ENCODE data around the gene RPUSD1.
"Not testable (repeated sequence)": the region's sequence is repeated elsewhere in the genome, so short reads cannot be mapped to it uniquely, and the experiment has no call there.

Gene RPUSD1

DNA sequence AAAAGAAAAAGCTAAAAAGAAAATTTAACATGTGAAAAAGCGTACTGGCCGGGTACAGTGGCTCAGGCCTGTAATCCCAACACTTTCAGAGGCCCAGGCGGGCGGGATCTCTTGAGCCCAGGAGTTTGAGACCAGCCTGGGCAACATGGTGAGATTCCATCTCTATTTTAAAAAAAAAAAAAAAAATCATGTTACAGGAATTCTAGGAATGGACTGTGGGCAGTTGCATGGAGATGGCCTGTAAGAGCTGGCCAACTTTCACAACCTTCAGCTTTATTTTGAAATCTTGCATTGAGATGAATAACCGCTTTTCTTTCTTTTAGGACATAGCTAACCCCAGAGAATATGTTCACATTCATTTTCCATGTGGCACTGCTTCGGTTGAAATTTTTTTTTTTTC, 39.2 kb downstream of the RPUSD1 start:
- no peaks in the 10 kb centered on the region for H3K4me1 Mint-ChIP-seq
- TF ChIP-seq, protein P1, sequence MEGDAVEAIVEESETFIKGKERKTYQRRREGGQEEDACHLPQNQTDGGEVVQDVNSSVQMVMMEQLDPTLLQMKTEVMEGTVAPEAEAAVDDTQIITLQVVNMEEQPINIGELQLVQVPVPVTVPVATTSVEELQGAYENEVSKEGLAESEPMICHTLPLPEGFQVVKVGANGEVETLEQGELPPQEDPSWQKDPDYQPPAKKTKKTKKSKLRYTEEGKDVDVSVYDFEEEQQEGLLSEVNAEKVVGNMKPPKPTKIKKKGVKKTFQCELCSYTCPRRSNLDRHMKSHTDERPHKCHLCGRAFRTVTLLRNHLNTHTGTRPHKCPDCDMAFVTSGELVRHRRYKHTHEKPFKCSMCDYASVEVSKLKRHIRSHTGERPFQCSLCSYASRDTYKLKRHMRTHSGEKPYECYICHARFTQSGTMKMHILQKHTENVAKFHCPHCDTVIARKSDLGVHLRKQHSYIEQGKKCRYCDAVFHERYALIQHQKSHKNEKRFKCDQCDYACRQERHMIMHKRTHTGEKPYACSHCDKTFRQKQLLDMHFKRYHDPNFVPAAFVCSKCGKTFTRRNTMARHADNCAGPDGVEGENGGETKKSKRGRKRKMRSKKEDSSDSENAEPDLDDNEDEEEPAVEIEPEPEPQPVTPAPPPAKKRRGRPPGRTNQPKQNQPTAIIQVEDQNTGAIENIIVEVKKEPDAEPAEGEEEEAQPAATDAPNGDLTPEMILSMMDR (IDR thresholded peaks at IDR 0.05; ENCODE audit: unreplicated experiment in 3 of 3) = no peak
- H3K9me3 Mint-ChIP-seq = no peaks in the 10 kb centered on the region
- H3K27me3 Mint-ChIP-seq (ENCODE audit: low read depth) = peaks cover 28% of the 10 kb centered on the region
- no peak overlapping the region for H3K27ac Mint-ChIP-seq
- no peaks in the 10 kb centered on the region for H3K36me3 Mint-ChIP-seq (ENCODE audit: low read depth)
- H3K4me3 Mint-ChIP-seq = no peak overlapping the region

DNA sequence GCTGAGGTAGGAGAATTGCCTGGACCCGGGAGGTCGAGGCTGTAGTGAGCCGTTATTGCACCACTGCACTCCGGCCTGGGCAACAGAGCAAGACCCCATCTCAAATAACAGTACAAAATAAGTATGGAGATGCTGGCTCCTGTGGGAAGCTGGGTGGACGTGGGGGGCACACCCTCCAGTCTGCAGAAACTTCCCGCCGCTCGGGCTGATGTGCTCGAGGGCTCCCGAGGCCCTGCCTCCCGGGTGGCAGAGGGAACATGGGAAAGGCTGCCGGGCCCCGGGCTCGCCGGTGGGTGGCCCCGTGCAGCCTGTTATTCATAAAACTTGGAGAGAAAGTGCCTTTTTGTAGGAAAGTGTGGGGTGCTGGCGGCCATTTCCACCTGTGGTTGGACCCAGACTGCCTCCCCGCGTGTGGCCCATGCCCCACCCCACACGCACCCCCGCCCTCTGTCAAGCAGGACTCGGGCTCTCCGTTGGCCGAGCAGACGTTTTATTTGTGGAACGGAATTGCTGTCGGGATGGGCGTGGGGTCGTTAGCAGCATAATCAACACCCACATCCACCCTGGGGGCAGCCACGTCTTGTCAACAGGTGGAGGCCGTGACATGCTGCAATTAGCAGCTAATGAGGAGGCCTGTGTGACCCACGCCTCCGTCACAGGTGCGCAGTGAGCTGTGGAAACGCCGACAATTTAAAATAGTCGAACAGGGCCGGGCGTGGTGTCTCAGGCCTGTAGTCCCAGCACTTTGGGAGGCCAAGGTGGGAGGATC, 40.0 kb downstream of the RPUSD1 start:
- peaks cover 23% of the 10 kb centered on the region for H3K27me3 Mint-ChIP-seq (ENCODE audit: low read depth)
- no peak overlapping the region for H3K27ac Mint-ChIP-seq
- no peaks in the 10 kb centered on the region for H3K9me3 Mint-ChIP-seq
- no peak overlapping the region for H3K4me3 Mint-ChIP-seq
- TF ChIP-seq, protein P1 (IDR thresholded peaks at IDR 0.05; ENCODE audit: unreplicated experiment in 3 of 3) = no peak
- no peaks in the 10 kb centered on the region for H3K36me3 Mint-ChIP-seq (ENCODE audit: low read depth)
- H3K4me1 Mint-ChIP-seq = no peaks in the 10 kb centered on the region

DNA sequence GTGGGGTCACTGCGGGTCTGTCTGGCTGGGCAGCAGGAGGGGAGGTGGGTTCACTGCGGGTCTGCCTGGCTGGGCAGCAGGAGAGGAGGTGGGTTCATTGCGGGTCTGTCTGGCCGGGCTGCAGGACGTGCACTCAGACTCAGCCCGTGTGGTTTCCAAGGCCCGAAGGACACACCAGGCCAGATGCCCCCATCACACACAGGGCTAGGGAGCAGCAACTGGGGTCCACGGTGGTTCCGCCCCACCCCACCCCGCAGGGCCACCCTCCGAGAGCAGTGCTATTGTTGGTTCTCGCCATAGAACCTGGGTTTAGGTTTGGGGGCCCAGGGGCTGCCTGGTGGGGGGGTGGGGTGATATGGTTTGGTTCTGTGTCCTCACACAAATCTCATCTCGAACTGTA, 41.5 kb downstream of the RPUSD1 start:
- H3K9me3 Mint-ChIP-seq = no peaks in the 10 kb centered on the region
- TF ChIP-seq, protein P1 (IDR thresholded peaks at IDR 0.05; ENCODE audit: unreplicated experiment in 3 of 3) = no peak
- no peak overlapping the region for H3K27ac Mint-ChIP-seq
- no peaks in the 10 kb centered on the region for H3K36me3 Mint-ChIP-seq (ENCODE audit: low read depth)
- H3K4me3 Mint-ChIP-seq = no peak overlapping the region
- peaks cover 8% of the 10 kb centered on the region for H3K27me3 Mint-ChIP-seq (ENCODE audit: low read depth)
- H3K4me1 Mint-ChIP-seq = no peaks in the 10 kb centered on the region

DNA sequence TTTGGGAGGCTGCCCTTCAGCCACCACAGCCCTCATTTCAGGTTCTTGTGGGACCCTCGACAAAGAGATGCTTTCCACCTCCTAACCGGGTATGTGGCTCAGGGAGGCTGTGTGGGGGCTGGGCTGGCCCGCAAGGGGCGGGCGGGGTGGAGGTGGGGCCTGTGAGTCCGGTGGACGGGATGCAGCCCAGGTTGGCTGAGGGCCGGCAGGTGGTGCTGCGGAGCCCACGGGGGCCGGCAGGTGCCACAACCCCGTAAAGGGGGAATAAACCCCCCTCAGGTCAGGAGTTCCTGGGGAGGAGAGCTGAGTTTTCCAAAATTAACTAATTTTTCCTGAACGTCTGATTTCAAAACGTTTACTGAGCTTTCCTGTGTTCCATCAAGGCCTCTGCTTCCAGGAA, 42.4 kb downstream of the RPUSD1 start:
- Mint-ChIP-seq H3K4me1 (no peaks in the 10 kb centered on the region), H3K9me3 (no peaks in the 10 kb centered on the region), H3K4me3 (no peak overlapping the region), H3K36me3 (ENCODE audit: low read depth) (no peaks in the 10 kb centered on the region), H3K27ac (no peak overlapping the region), H3K27me3 (ENCODE audit: low read depth) (no peaks in the 10 kb centered on the region)
- TF ChIP-seq, protein P1 (IDR thresholded peaks at IDR 0.05; ENCODE audit: unreplicated experiment in 3 of 3) = peak; percentile 49 to 58 (median 53)

DNA sequence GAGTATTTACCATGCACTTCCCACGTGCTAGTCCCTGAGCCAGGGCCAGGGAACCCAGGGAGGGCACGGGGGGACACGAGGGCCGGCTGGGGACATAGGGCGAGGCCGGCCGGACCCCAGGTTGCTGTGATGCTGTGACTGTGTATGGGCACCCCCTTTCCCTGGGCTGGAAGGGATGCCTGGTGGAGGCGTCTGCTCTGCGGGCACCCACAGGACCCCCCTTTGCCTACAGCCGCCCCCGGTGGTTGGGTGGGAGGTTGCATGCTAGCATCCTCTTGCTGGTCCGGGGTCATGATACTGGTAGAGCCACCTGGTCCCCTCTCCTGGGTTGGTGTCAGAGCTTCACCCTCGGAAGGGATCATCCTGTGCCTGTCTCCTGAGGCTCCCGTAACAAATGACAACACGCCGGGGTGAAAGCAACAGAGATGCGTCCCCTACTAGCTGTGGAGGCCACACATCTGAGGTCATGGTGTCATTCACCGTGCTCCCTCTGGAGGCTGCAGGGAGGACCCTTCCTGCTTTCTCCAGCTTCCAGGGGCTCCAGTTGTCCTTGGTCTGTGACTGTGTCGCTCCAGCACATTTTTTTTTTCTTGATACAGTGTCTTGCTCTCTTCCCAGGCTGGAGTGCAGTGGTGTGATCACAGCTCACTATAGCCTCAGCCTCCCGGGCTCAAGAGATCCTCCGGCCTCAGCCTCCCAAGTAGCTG, 44.2 kb downstream of the RPUSD1 start:
- Mint-ChIP-seq H3K27ac (no peak overlapping the region), H3K4me3 (peak overlapping the region in 1 of 3 experiments; percentile 36), H3K4me1 (no peaks in the 10 kb centered on the region), H3K9me3 (no peaks in the 10 kb centered on the region), H3K27me3 (ENCODE audit: low read depth) (no peaks in the 10 kb centered on the region), H3K36me3 (ENCODE audit: low read depth) (no peaks in the 10 kb centered on the region)
- TF ChIP-seq, protein P1 (IDR thresholded peaks at IDR 0.05; ENCODE audit: unreplicated experiment in 3 of 3) = no peak

DNA sequence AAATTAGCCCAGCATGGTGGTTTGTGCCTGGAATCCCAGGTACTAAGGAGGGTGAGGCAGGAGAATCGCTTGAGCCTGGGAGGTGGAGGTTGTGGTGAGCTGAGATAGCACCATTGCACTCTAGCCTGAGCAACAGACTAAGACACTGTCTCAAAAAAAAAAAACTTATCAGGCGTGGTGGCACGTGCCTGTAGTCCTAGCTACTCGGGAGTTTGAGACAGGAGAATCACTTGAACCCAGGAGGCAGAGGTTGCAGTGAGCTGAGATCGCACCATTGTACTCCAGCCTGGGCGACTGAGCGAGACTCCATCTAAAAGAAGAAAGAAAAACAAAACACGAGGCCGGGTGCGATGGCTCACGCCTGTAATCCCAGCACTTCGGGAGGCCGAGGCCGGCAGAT, 45.3 kb downstream of the RPUSD1 start:
- H3K9me3 Mint-ChIP-seq; H3K27me3 Mint-ChIP-seq (ENCODE audit: low read depth); H3K4me1 Mint-ChIP-seq; H3K4me3 Mint-ChIP-seq; H3K27ac Mint-ChIP-seq; H3K36me3 Mint-ChIP-seq (ENCODE audit: low read depth): not testable (repeated sequence)

Data from nephron (organoid).